GM23338 (cell line): Measurements from ENCODE around the gene COL9A2.

Experiments used
- CREB1 ChIP-seq: fragments of 250-450 bp; sonication (Bioruptor Pico); IDR thresholded peaks from 2 replicates; pipeline ENCODE4 v1.5.0; 2020; ENCODE audit warnings: low read depth, mild to moderate bottlenecking, moderate library complexity
- CTCF ChIP-seq, 2 experiments: fragments of 200-600 bp in 1 of 2; sonication (generic) in 1 of 2; conservative IDR thresholded peaks; 2 replicates each; pipeline versions ENCODE4 v1.5.1 to v1.6.1; 2016 to 2017; ENCODE audit warnings: antibody characterized with exemption in 2 of 2, low read depth in 2 of 2, mild to moderate bottlenecking in 2 of 2, moderate library complexity in 1 of 2
- ETS1 ChIP-seq: IDR thresholded peaks from 2 replicates; pipeline ENCODE4 v1.6.1; 2016; ENCODE audit warnings: antibody characterized with exemption
- EZH2 ChIP-seq: fragments of 200-600 bp; sonication (generic); IDR thresholded peaks from one replicate; pipeline ENCODE4 v1.8.0; 2017; ENCODE audit warnings: antibody characterized with exemption, mild to moderate bottlenecking, low read depth; ENCODE audit not compliant: unreplicated experiment
- EZH2phosphoT487 ChIP-seq: fragments of 200-600 bp; sonication (generic); IDR thresholded peaks from one replicate; pipeline ENCODE4 v1.8.1; 2018; ENCODE audit warnings: antibody characterized with exemption; ENCODE audit not compliant: unreplicated experiment
- JUNB ChIP-seq: IDR thresholded peaks from one replicate; pipeline ENCODE4 v1.6.1; 2016; ENCODE audit warnings: antibody characterized with exemption; ENCODE audit not compliant: unreplicated experiment
- POLR2AphosphoS5 ChIP-seq: IDR thresholded peaks from 2 replicates; pipeline ENCODE4 v1.6.1; 2016; ENCODE audit warnings: antibody characterized with exemption, low read depth
- REST ChIP-seq: IDR thresholded peaks from one replicate; pipeline ENCODE4 v1.6.1; 2018; ENCODE audit warnings: antibody characterized with exemption; ENCODE audit not compliant: unreplicated experiment
- STAT1 ChIP-seq: IDR thresholded peaks from one replicate; pipeline ENCODE4 v1.6.1; 2016; ENCODE audit warnings: antibody characterized with exemption; ENCODE audit not compliant: unreplicated experiment
- ZNF114 ChIP-seq: fragments of 250-450 bp; sonication (Bioruptor Pico); IDR thresholded peaks from 2 replicates; pipeline ENCODE4 v1.5.0; 2020; ENCODE audit warnings: mild to moderate bottlenecking, moderate library complexity

- TF ChIP-seq CTCF (conservative IDR thresholded peaks at IDR 0.05; ENCODE audit: low read depth in 2 of 2) (peak; percentile 22 to 65; a peak in 3 of 4 replicates), EZH2phosphoT487 (no peak), JUNB (no peak), POLR2AphosphoS5 (no peak), EZH2 (no peak), REST (no peak), CREB1 (CRISPR knock-in tag) (no peak), STAT1 (no peak), ETS1 (no peak), ZNF114 (no peak)
Observed at GRCh38 chr1:40305451-40305850, 11.6 kb downstream of the COL9A2 start.
